Osteoblast (primary cell): ENCODE results near the gene KRTAP19-1. TPM values are rescaled to one million over a fixed set of nuclear protein-coding genes. Genes with fewer than 3 reads are reported as not detected.

Experiments
- DNase-seq: peaks from one replicate; pipeline ENCODE4 v3.0.0; 2011; ENCODE audit warnings: low spot score, mixed read lengths; ENCODE audit not compliant: insufficient read length; ENCODE audit errors: missing footprints
- H2AFZ ChIP-seq: 2 replicates; pipeline ENCODE4 v1.6.0; 2011; ENCODE audit warnings: mild to moderate bottlenecking, low read length
- H3K27ac ChIP-seq: 2 replicates; pipeline ENCODE4 v1.5.1; 2011; ENCODE audit warnings: mild to moderate bottlenecking, low read depth, low read length, moderate library complexity
- H3K27me3 ChIP-seq: 2 replicates; pipeline ENCODE4 v1.6.0; 2012; ENCODE audit warnings: mild to moderate bottlenecking, control low read depth, inconsistent platforms, low read length, moderate library complexity; ENCODE audit not compliant: insufficient read depth
- H3K36me3 ChIP-seq: 2 replicates; pipeline ENCODE4 v1.5.1; 2011; ENCODE audit warnings: mild to moderate bottlenecking, low read length, control low read depth, moderate library complexity; ENCODE audit not compliant: insufficient read depth
- H3K4me1 ChIP-seq: 2 replicates; pipeline ENCODE4 v1.5.1; 2011; ENCODE audit warnings: mild to moderate bottlenecking, low read length, control low read depth, moderate library complexity; ENCODE audit not compliant: insufficient read depth
- H3K4me2 ChIP-seq: 2 replicates; pipeline ENCODE4 v1.6.0; 2011; ENCODE audit warnings: mild to moderate bottlenecking, low read length; ENCODE audit not compliant: insufficient read depth
- H3K4me3 ChIP-seq: fragments of 200-600 bp; sonication (generic); 3 replicates; pipeline ENCODE4 v1.5.1; 2012; ENCODE audit warnings: mild to moderate bottlenecking, low read length, inconsistent platforms; ENCODE audit not compliant: insufficient read depth
- H3K79me2 ChIP-seq: 2 replicates; pipeline ENCODE4 v1.6.0; 2012; ENCODE audit warnings: mild to moderate bottlenecking, low read length, control low read depth, inconsistent platforms; ENCODE audit not compliant: insufficient read depth
- H3K9me3 ChIP-seq: 2 replicates; pipeline ENCODE4 v1.5.1; 2011; ENCODE audit warnings: low read depth, low read length, control low read depth
- H4K20me1 ChIP-seq: 2 replicates; pipeline ENCODE4 v1.6.0; 2012; ENCODE audit warnings: mild to moderate bottlenecking, low read length, control low read depth; ENCODE audit not compliant: insufficient read depth
- total RNA-seq: library from RNA; depleted of rRNA; stranded (reverse); fragments of >200 nt; gene quantifications from 2 replicates; pipeline ENCODE4 v1.2.3, GENCODE V29; 2012
- TF ChIP-seq, protein P1 (sequence below): IDR thresholded peaks from 2 replicates; pipeline ENCODE4 v1.5.1; 2011; ENCODE audit warnings: mild to moderate bottlenecking, low read depth, low read length, moderate library complexity; ENCODE audit errors: extremely low read depth

KRTAP19-1 gene
- total RNA-seq, 1 donor = not detected

DNA sequence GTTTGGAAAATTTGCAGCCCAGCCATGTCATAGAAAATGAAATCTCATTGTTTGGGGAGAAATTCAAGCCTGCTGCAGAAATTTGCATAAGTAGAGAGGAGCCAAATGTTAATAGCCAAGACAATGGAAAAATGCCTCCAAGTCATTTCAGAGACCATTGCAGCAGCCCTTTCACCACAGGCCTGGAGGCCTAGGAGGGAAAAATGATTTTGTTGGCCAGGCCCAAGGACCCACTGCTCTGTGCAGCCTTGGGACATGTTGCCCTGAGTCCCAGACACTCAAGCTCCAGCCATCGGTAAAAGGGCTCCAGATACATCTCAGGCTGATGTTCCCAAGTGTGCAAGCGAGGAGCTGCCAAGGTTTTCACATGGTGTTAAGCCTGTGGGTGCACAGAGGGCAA, 6.0 kb upstream of the KRTAP19-1 start:
- H3K27ac ChIP-seq = no peak overlapping the region
- peaks cover 4% of the 10 kb centered on the region for H3K9me3 ChIP-seq
- no peaks in the 10 kb centered on the region for H4K20me1 ChIP-seq
- H3K4me3 ChIP-seq = no peak overlapping the region
- H3K79me2 ChIP-seq = no peaks in the 10 kb centered on the region
- no peaks in the 10 kb centered on the region for H3K4me1 ChIP-seq
- no peak overlapping the region for H3K4me2 ChIP-seq
- DNase-seq = no peak
- H3K36me3 ChIP-seq = no peaks in the 10 kb centered on the region
- TF ChIP-seq, protein P1, sequence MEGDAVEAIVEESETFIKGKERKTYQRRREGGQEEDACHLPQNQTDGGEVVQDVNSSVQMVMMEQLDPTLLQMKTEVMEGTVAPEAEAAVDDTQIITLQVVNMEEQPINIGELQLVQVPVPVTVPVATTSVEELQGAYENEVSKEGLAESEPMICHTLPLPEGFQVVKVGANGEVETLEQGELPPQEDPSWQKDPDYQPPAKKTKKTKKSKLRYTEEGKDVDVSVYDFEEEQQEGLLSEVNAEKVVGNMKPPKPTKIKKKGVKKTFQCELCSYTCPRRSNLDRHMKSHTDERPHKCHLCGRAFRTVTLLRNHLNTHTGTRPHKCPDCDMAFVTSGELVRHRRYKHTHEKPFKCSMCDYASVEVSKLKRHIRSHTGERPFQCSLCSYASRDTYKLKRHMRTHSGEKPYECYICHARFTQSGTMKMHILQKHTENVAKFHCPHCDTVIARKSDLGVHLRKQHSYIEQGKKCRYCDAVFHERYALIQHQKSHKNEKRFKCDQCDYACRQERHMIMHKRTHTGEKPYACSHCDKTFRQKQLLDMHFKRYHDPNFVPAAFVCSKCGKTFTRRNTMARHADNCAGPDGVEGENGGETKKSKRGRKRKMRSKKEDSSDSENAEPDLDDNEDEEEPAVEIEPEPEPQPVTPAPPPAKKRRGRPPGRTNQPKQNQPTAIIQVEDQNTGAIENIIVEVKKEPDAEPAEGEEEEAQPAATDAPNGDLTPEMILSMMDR = no peak
- H2AFZ ChIP-seq = no peak overlapping the region
- no peaks in the 10 kb centered on the region for H3K27me3 ChIP-seq

DNA sequence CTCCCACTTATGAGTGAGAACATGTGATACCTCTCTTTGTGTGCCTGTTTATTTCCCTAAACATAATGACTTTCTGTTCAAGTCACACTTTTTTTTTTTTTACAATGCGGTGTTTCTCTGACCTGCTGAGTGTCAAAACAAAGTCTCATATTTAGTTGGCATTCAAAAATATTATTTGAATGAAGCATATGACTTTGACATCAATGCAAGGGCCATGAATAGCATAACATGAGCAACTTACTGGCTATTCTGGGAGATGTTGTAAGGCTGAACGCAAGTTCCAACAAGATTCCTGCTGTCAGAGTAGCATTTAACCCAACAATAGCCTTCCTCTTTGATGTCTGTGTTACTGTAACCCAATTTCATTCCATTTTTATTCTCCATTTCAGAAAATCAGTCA, 2.0 kb upstream of the KRTAP19-1 start:
- no peak overlapping the region for H3K27ac ChIP-seq
- no peaks in the 10 kb centered on the region for H3K4me1 ChIP-seq
- no peaks in the 10 kb centered on the region for H3K79me2 ChIP-seq
- no peak overlapping the region for H3K4me3 ChIP-seq
- H3K36me3 ChIP-seq = no peaks in the 10 kb centered on the region
- no peaks in the 10 kb centered on the region for H4K20me1 ChIP-seq
- no peak for DNase-seq
- no peak overlapping the region for H3K4me2 ChIP-seq
- H2AFZ ChIP-seq = no peak overlapping the region
- no peaks in the 10 kb centered on the region for H3K27me3 ChIP-seq
- H3K9me3 ChIP-seq = peaks cover 4% of the 10 kb centered on the region
- TF ChIP-seq, protein P1 = no peak

DNA sequence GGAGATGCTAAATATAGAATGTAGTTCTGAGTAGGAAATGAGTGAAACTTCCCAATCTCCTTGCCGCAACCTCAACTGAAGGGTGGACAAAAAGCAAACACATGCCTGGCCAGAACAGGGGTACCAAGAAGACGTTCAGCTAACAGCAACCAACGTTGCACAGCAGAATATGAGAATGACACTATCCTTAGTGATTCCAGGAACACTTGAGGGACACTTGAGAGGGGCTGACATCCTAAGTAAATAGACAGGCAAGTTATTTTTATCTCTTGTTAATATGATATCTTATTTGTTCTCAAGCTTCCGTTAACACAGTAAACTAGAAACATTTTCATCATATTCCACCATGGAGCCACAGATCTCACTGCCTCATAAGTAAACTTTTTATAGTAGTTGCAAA, 908 bp downstream of the KRTAP19-1 start:
- TF ChIP-seq, protein P1 = no peak

DNA sequence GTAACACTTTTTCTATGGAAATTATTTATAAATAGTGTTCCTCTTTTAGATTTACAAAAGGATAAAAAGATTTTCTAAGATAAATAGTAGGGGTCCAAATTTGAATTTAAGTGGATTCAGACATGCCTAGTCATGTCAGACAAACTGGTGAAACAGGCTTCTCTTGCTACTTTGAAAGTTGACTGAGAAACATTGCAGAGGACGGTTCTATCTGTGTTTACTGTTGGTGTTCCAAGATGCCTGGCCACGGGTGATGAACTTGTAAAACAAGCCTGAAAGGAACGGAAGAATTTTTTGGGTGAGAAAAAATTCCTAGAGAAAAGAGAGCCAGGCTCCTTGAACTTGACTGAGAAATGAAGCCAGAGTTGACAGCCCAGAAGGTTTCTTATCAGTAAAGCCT, 2.2 kb downstream of the KRTAP19-1 start:
- Histone ChIP-seq H3K27me3 (no peaks in the 10 kb centered on the region), H3K9me3 (peaks cover 2% of the 10 kb centered on the region), H3K27ac (no peak overlapping the region), H2AFZ (no peak overlapping the region), H3K4me2 (no peak overlapping the region), H3K4me3 (no peak overlapping the region), H4K20me1 (no peaks in the 10 kb centered on the region), H3K36me3 (no peaks in the 10 kb centered on the region), H3K4me1 (no peaks in the 10 kb centered on the region), H3K79me2 (no peaks in the 10 kb centered on the region)
- TF ChIP-seq, protein P1 = no peak
- DNase-seq = no peak

More for the DNA sequence above, 908 bp downstream of the KRTAP19-1 start:
- H3K9me3 ChIP-seq = peaks cover 2% of the 10 kb centered on the region
- no peaks in the 10 kb centered on the region for H3K79me2 ChIP-seq
- no peak overlapping the region for H3K4me2 ChIP-seq
- no peak for DNase-seq
- H4K20me1 ChIP-seq = no peaks in the 10 kb centered on the region
- H2AFZ ChIP-seq = no peak overlapping the region
- H3K4me3 ChIP-seq = no peak overlapping the region
- no peaks in the 10 kb centered on the region for H3K36me3 ChIP-seq
- no peaks in the 10 kb centered on the region for H3K4me1 ChIP-seq
- no peak overlapping the region for H3K27ac ChIP-seq
- no peaks in the 10 kb centered on the region for H3K27me3 ChIP-seq
